RWPE2 (cell line): Measurements from ENCODE around the gene HAL.

Experiments used
- ATAC-seq: fragments of 200-7000 bp; cut with Tn5 transposase; 3 replicates; pipeline ENCODE4 v1.9.1; 2021; ENCODE audit warnings: low read depth
- DNase-seq: peaks from one replicate; pipeline ENCODE4 v3.0.0-alpha.2; 2020; ENCODE audit warnings: low spot score
- H3K27ac ChIP-seq: fragments of 450-650 bp; 2 replicates; pipeline ENCODE4 v1.5.1; 2017; ENCODE audit warnings: mild to moderate bottlenecking; ENCODE audit not compliant: poor library complexity, severe bottlenecking
- H3K27me3 ChIP-seq: fragments of 250-450 bp; sonication (Bioruptor Pico); 2 replicates; pipeline ENCODE4 v1.5.1; 2021; ENCODE audit warnings: mild to moderate bottlenecking, moderate library complexity; ENCODE audit not compliant: insufficient read depth, poor library complexity, severe bottlenecking
- H3K36me3 ChIP-seq: fragments of 250-450 bp; sonication (Bioruptor Pico); 2 replicates; pipeline ENCODE4 v1.5.1; 2020; ENCODE audit warnings: low read depth, mild to moderate bottlenecking, moderate library complexity
- H3K4me1 ChIP-seq: fragments of 250-450 bp; sonication (Bioruptor Pico); 2 replicates; pipeline ENCODE4 v1.5.1; 2021; ENCODE audit warnings: mild to moderate bottlenecking, moderate library complexity; ENCODE audit not compliant: insufficient read depth, poor library complexity, severe bottlenecking
- H3K4me3 ChIP-seq: fragments of 250-450 bp; sonication (Bioruptor Pico); 2 replicates; pipeline ENCODE4 v1.5.1; 2021; ENCODE audit warnings: mild to moderate bottlenecking, moderate library complexity; ENCODE audit not compliant: severe bottlenecking
- H3K9me3 ChIP-seq: fragments of 250-450 bp; sonication (Bioruptor Pico); 2 replicates; pipeline ENCODE4 v1.5.1; 2021; ENCODE audit warnings: mild to moderate bottlenecking, moderate library complexity; ENCODE audit not compliant: severe bottlenecking
- TF ChIP-seq, protein P1 (sequence below): fragments of 450-650 bp; IDR thresholded peaks from one replicate; pipeline ENCODE4 v1.5.1; 2017; ENCODE audit warnings: mild to moderate bottlenecking, moderate library complexity; ENCODE audit not compliant: poor library complexity, severe bottlenecking

HAL gene

DNA sequence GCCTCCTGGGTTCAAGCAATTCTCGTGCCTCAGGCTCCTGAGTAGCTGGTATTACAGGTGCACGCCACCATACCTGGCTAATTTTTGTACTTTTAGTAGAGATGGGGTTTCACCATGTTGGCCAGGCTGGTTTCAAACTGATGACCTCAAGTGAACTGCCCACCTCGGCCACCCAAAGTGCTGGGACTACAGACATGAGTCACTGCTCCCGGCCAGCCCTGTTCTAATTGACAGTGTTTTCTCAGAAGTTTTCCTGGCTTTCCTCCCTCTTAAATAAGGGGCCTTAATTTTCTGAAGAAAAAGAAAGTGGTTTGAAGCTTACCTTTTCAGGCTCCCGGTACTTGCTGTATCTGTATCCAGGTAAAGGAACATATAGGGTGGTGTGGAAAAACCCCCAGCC, 1.7 kb downstream of the HAL start:
- Histone ChIP-seq H3K27me3 (no peaks in the 10 kb centered on the region), H3K27ac (no peak overlapping the region), H3K36me3 (no peaks in the 10 kb centered on the region), H3K9me3 (no peaks in the 10 kb centered on the region), H3K4me3 (no peak overlapping the region), H3K4me1 (no peaks in the 10 kb centered on the region)
- ATAC-seq (no peak), DNase-seq (no peak)
- TF ChIP-seq, protein P1, sequence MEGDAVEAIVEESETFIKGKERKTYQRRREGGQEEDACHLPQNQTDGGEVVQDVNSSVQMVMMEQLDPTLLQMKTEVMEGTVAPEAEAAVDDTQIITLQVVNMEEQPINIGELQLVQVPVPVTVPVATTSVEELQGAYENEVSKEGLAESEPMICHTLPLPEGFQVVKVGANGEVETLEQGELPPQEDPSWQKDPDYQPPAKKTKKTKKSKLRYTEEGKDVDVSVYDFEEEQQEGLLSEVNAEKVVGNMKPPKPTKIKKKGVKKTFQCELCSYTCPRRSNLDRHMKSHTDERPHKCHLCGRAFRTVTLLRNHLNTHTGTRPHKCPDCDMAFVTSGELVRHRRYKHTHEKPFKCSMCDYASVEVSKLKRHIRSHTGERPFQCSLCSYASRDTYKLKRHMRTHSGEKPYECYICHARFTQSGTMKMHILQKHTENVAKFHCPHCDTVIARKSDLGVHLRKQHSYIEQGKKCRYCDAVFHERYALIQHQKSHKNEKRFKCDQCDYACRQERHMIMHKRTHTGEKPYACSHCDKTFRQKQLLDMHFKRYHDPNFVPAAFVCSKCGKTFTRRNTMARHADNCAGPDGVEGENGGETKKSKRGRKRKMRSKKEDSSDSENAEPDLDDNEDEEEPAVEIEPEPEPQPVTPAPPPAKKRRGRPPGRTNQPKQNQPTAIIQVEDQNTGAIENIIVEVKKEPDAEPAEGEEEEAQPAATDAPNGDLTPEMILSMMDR: no peak

GRCh38 chr12:95993907-95994306, 2.2 kb downstream of the HAL start:
- TF ChIP-seq, protein P1: no peak
- H3K36me3 ChIP-seq: no peaks in the 10 kb centered on the region
- no peak overlapping the region for H3K4me3 ChIP-seq
- H3K9me3 ChIP-seq: no peaks in the 10 kb centered on the region
- no peaks in the 10 kb centered on the region for H3K4me1 ChIP-seq
- no peak overlapping the region for H3K27ac ChIP-seq
- no peak for DNase-seq
- ATAC-seq: no peak
- H3K27me3 ChIP-seq: no peaks in the 10 kb centered on the region

- H3K27ac ChIP-seq: no peak overlapping the region
- DNase-seq: no peak
- no peaks in the 10 kb centered on the region for H3K4me1 ChIP-seq
- no peaks in the 10 kb centered on the region for H3K9me3 ChIP-seq
- no peaks in the 10 kb centered on the region for H3K27me3 ChIP-seq
- no peak; the same call in 2 of the 3 replicates for ATAC-seq
- H3K4me3 ChIP-seq: no peak overlapping the region
- TF ChIP-seq, protein P1: no peak
- no peaks in the 10 kb centered on the region for H3K36me3 ChIP-seq
Observed at GRCh38 chr12:95990136-95990535, 6.0 kb downstream of the HAL start.

DNA sequence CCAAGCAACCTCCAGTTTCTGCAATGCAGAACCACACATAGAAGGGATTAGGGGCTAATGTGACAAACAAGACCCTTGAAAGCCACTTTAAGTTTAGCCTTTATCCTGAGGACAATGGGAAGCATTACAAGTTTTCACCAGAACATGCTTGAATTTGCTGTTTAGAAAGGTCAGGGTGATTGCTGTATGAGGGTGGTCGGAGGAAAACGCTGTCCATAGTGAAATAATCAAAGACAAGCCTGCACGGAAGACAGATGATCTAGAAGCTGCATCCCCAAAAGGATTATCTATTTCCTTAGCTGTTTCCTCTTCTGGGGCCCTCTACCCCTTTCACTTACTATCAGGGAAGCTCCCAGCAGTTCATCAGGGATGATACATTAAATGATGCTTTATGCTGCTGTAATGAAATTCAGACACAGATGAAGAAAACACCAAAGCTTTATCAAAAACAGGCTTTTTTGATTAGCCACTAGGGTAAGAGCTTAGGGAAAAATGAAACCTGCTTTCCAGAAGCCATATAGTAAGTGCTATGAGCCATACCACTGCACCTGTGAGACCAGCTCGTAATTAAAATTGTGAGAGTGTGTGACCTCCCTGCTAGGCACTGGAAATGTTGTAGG, 6.5 kb downstream of the HAL start:
- no peak for ATAC-seq
- no peaks in the 10 kb centered on the region for H3K4me1 ChIP-seq
- DNase-seq: no peak
- H3K9me3 ChIP-seq: no peaks in the 10 kb centered on the region
- no peak overlapping the region for H3K4me3 ChIP-seq
- TF ChIP-seq, protein P1: no peak
- no peaks in the 10 kb centered on the region for H3K36me3 ChIP-seq
- H3K27me3 ChIP-seq: no peaks in the 10 kb centered on the region
- H3K27ac ChIP-seq: no peak overlapping the region

- DNase-seq: no peak
- H3K36me3 ChIP-seq: no peaks in the 10 kb centered on the region
- H3K9me3 ChIP-seq: no peaks in the 10 kb centered on the region
- H3K27ac ChIP-seq: no peak overlapping the region
- no peaks in the 10 kb centered on the region for H3K27me3 ChIP-seq
- H3K4me1 ChIP-seq: no peaks in the 10 kb centered on the region
- no peak overlapping the region for H3K4me3 ChIP-seq
- no peak for ATAC-seq
- TF ChIP-seq, protein P1: no peak
Observed at GRCh38 chr12:95988506-95989275, 7.5 kb downstream of the HAL start.
